Measurements from ENCODE around the gene NUS1. TPM values are rescaled to one million over a fixed set of nuclear protein-coding genes. Genes with fewer than 3 reads are reported as not detected.
A peak's percentile ranks its signal among the peaks of the same experiment; 100 is the strongest.

NUS1 gene
- total RNA-seq, 3 donors from 2014 or later = 15.8 to 22.9 (median 20.6) TPM

DNA sequence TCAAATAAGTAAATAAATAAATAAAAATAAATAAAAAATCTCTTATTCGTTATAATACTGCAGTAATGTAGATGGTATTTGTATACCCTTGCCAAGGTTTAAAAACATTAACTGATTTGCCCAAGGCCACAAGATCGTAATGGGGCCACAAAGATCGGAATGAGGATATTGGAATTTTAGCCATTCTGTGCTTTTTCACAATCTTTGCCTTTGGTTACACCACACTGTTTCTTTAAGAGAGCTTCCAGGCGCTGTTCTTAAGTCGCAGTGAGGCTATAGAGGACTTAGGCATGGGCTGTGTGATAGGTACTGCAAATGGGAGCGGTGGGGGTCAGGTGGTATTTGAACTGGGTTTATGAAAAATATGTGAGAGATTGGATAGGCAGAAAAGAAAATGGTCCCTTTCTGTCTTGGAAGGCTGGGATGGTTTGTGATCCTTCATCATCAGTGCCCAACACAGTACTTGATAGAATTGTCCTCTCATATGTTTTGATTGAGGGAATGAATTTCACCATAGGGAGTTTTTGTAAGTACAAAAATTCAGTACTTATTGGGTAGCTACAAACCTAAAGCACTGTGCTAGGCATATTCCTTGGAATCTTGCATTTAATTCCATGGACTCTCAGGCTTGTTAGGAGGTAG lies 1.4 kb downstream of the NUS1 start:
- no peaks in the 10 kb centered on the region for H3K9me3 ChIP-seq
- no peak for DNase-seq (ENCODE audit: low spot score in 2 of 2)
- intact Hi-C loops (cut with DNase I; ENCODE audit: low total_unique reads) = no loop called here
- H3K4me1 ChIP-seq = peaks cover 0 to 6% of the 10 kb centered on the region in 2 donors
- H3K27me3 ChIP-seq = no peaks in the 10 kb centered on the region
- H3K36me3 ChIP-seq = no peaks in the 10 kb centered on the region
- peak overlapping the region; percentile 71 to 78 (median 73) for H3K4me3 ChIP-seq
- TF ChIP-seq POLR2A (IDR thresholded peaks at IDR 0.05) = no peak
- TF ChIP-seq, protein P1, sequence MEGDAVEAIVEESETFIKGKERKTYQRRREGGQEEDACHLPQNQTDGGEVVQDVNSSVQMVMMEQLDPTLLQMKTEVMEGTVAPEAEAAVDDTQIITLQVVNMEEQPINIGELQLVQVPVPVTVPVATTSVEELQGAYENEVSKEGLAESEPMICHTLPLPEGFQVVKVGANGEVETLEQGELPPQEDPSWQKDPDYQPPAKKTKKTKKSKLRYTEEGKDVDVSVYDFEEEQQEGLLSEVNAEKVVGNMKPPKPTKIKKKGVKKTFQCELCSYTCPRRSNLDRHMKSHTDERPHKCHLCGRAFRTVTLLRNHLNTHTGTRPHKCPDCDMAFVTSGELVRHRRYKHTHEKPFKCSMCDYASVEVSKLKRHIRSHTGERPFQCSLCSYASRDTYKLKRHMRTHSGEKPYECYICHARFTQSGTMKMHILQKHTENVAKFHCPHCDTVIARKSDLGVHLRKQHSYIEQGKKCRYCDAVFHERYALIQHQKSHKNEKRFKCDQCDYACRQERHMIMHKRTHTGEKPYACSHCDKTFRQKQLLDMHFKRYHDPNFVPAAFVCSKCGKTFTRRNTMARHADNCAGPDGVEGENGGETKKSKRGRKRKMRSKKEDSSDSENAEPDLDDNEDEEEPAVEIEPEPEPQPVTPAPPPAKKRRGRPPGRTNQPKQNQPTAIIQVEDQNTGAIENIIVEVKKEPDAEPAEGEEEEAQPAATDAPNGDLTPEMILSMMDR (IDR thresholded peaks at IDR 0.05) = no peak
- no peak for TF ChIP-seq POLR2AphosphoS5 (IDR thresholded peaks at IDR 0.05)
- peak overlapping the region in 1 of 2 donors; percentile 55 for H3K27ac ChIP-seq

DNA sequence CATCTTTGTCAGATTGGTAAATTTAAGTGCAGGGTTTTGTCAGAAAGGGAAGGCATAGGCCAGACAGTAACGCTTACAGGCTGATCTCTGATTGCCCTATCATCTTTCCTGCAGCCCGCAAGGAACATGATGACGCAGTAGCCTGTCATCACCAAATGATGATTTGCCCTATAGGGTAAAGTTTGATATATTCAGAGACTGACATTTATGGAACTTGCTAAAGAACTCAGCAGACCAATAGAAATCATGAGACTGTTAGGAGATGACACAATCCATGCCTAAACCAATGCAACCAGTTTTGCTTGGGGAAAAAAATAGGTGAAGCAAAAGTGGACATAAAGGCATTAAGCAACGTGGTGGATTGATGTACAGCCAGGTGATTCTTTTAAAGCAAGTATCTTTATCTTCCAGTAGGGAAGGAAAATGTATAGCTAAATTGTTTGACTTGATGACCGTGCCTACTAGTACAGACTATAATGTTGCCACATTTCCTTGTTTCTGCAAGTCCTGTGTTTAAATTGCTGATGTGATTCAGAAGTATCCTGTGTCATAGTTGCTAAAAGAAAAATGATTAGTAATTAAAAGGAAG lies 2.4 kb downstream of the NUS1 start:
- intact Hi-C loops (cut with DNase I; ENCODE audit: low total_unique reads) = no loop called here
- Histone ChIP-seq H3K36me3 (no peaks in the 10 kb centered on the region), H3K27ac (peak overlapping the region in 1 of 2 donors; percentile 30), H3K27me3 (no peaks in the 10 kb centered on the region), H3K4me1 (peaks cover 0 to 6% of the 10 kb centered on the region in 2 donors), H3K9me3 (no peaks in the 10 kb centered on the region), H3K4me3 (peak overlapping the region in 1 of 3 donors; percentile 78)
- TF ChIP-seq, protein P1 (IDR thresholded peaks at IDR 0.05) = no peak
- no peak for TF ChIP-seq POLR2A (IDR thresholded peaks at IDR 0.05)
- TF ChIP-seq POLR2AphosphoS5 (IDR thresholded peaks at IDR 0.05) = no peak
- no peak for DNase-seq (ENCODE audit: low spot score in 2 of 2)

DNA sequence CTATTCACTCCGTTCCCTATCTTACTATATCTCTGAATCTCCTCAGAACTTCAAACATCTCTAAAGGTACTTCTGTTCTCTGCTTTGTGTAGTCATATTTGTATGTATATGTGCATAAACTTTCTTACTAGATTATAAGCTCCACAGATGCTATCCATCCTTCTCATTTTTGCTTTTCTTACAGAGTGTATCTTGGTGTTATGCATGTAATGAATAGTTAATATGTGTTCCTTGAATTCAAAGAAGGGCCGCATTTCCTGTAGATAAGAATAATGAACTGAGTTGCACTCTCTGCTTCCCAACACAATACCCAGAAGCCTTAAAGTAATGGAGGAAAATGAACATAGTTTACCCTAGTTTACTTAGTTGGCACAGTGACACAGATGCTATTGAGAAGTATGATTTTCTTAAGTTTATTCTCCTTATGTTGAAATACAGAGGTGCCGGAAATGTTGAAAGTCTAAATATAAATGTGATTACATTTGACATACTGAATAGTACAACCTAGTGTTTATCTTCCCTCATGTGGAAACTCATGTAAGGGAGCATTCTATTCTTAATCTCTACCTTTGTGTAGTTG lies 6.0 kb downstream of the NUS1 start:
- peak overlapping the region; percentile 14 to 15 for H3K27ac ChIP-seq

DNA sequence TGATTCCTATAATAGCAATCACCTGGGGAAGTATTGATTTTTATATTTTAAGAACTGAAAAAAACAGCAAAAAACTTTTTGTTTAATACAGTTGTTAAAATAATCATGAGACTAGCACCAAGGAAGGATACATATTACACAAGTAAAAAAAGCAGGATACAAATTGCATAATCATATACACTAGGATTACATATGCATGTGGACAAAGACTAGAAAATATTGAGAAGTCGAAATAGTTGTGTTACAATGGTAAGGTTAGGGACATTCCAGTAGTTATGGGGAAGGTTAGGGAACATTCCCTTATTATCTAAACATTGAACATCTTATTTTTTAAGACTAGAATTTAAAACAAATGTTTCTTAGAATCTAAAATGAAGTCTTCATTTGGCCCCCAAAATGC lies 9.5 kb downstream of the NUS1 start:
- DNase-seq (ENCODE audit: low spot score in 2 of 2) = no peak
- Histone ChIP-seq H3K36me3 (no peaks in the 10 kb centered on the region), H3K27ac (no peak overlapping the region), H3K27me3 (no peaks in the 10 kb centered on the region), H3K4me1 (no peaks in the 10 kb centered on the region), H3K9me3 (no peaks in the 10 kb centered on the region), H3K4me3 (no peak overlapping the region)
- TF ChIP-seq, protein P1 (IDR thresholded peaks at IDR 0.05) = no peak
- no peak for TF ChIP-seq POLR2A (IDR thresholded peaks at IDR 0.05)
- TF ChIP-seq POLR2AphosphoS5 (IDR thresholded peaks at IDR 0.05) = no peak
- intact Hi-C loops (cut with DNase I; ENCODE audit: low total_unique reads) = no loop called here

More for the DNA sequence above, 6.0 kb downstream of the NUS1 start:
- DNase-seq (ENCODE audit: low spot score in 2 of 2) = no peak
- TF ChIP-seq POLR2A (IDR thresholded peaks at IDR 0.05) (no peak), POLR2AphosphoS5 (IDR thresholded peaks at IDR 0.05) (no peak)
- TF ChIP-seq, protein P1 (IDR thresholded peaks at IDR 0.05) = no peak
- H3K36me3 ChIP-seq = no peaks in the 10 kb centered on the region
- H3K27me3 ChIP-seq = no peaks in the 10 kb centered on the region
- H3K4me1 ChIP-seq = peaks cover 0 to 5% of the 10 kb centered on the region in 2 donors
- H3K4me3 ChIP-seq = no peak overlapping the region
- H3K9me3 ChIP-seq = no peaks in the 10 kb centered on the region
- intact Hi-C loops (cut with DNase I; ENCODE audit: low total_unique reads) = no loop called here

DNA sequence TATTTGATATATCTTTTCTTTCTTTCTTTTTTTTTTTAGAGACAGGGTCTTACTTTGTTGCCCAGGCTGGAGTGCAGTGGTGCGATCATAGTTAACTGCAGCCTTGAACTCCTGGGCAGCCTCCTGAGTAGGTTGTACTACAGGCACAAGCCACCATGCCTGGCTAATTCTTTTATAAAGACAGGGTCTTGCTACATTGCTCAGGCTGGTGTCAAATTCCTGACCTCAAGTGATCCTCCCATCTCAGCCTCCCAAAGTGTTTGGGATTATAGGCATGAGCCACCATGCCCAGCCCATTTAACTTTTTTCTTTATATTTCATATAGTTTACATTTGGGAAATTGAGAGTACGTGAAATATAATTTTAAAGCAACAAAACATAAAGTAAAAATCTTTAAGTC lies 10.1 kb downstream of the NUS1 start:
- TF ChIP-seq POLR2AphosphoS5 (IDR thresholded peaks at IDR 0.05) (no peak), POLR2A (IDR thresholded peaks at IDR 0.05) (no peak)
- intact Hi-C loops (cut with DNase I; ENCODE audit: low total_unique reads) = no loop called here

More for the DNA sequence above, 10.1 kb downstream of the NUS1 start:
- Histone ChIP-seq H3K4me3 (no peak overlapping the region), H3K4me1 (no peaks in the 10 kb centered on the region), H3K27me3 (no peaks in the 10 kb centered on the region), H3K9me3 (no peaks in the 10 kb centered on the region), H3K27ac (no peak overlapping the region), H3K36me3 (no peaks in the 10 kb centered on the region)
- DNase-seq (ENCODE audit: low spot score in 2 of 2) = no peak

Measured in breast epithelium (tissue), 4 donors.